Body of pancreas (tissue), 4 donors: Measurements from ENCODE around the gene TBCEL.

Experiments used
- POLR2A ChIP-seq, 3 donors: fragments of 450-650 bp; IDR thresholded peaks; one replicate each; pipeline ENCODE4 v1.6.1; 2016; ENCODE audit warnings: antibody characterized with exemption in 3 of 3, mild to moderate bottlenecking in 2 of 3
- TF ChIP-seq, protein P1 (sequence below), 7 experiments: fragments of 450-650 bp in 4 of 7; fragments of 200-600 bp in 3 of 7; sonication (generic) in 3 of 7; IDR thresholded peaks; one replicate each; pipeline ENCODE4 v1.5.1; 2016 to 2019; ENCODE audit warnings: antibody characterized with exemption in 7 of 7

DNA sequence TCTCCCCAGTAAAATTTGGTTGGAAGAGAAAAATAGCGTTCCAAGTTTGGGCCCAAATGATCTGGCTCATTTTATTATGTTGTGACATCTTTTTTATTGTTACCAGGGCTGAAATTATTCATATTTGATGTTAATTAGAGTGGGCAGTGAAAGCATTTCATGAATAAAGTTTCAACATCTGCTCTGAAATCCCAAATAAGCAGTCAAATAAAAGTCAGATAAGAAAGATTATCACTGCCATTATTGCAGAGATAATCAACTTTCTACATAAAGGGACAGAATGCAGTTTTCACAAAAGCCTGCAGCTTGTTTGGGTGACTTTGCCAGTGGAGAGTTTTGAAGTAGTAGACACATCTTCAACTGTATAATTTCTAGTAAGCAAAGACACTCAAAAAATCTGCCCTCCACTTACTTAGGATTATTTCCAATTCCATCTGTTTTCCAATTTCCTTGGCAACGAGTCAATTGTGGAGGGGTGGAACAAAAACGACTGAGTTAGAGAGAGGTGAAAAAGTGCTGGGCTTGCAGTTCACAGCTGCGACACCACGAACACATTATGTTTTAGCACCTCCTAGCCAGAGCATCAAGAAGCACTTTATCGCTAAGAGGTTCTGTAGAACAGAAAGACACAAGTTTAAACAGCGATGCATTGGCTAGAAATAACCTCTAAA lies 86.1 kb downstream of the TBCEL start:
- TF ChIP-seq, protein P1, sequence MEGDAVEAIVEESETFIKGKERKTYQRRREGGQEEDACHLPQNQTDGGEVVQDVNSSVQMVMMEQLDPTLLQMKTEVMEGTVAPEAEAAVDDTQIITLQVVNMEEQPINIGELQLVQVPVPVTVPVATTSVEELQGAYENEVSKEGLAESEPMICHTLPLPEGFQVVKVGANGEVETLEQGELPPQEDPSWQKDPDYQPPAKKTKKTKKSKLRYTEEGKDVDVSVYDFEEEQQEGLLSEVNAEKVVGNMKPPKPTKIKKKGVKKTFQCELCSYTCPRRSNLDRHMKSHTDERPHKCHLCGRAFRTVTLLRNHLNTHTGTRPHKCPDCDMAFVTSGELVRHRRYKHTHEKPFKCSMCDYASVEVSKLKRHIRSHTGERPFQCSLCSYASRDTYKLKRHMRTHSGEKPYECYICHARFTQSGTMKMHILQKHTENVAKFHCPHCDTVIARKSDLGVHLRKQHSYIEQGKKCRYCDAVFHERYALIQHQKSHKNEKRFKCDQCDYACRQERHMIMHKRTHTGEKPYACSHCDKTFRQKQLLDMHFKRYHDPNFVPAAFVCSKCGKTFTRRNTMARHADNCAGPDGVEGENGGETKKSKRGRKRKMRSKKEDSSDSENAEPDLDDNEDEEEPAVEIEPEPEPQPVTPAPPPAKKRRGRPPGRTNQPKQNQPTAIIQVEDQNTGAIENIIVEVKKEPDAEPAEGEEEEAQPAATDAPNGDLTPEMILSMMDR (IDR thresholded peaks at IDR 0.05) = no peak
- TF ChIP-seq POLR2A (IDR thresholded peaks at IDR 0.05) = no peak
